HG02798 (cell line): ENCODE data around the gene UNC5B.

ENCODE experiments used
- ATAC-seq: cut with Tn5 transposase; IDR thresholded peaks from one replicate; pipeline ENCODE4 v1.9.1; 2021; ENCODE audit warnings: mild to moderate bottlenecking; ENCODE audit not compliant: unreplicated experiment, poor library complexity

UNC5B gene

GRCh38 chr10:71212318-71213126 is at the start of gene UNC5B:
Gene UNC5B, plus strand, starts transcription at chr10:71212570. Its CDS starts 416 bp downstream, at chr10:71212986.
- ATAC-seq, result no peak

GRCh38 chr10:71173466-71173865 is 38.9 kb upstream of the UNC5B start:
- ATAC-seq, result no peak

- no peak for ATAC-seq
Observed at GRCh38 chr10:71176661-71177060, 35.7 kb upstream of the UNC5B start.

GRCh38 chr10:71177651-71178199 is 34.6 kb upstream of the UNC5B start:
- ATAC-seq, result no peak

GRCh38 chr10:71178880-71179279 is 33.5 kb upstream of the UNC5B start:
- ATAC-seq, result no peak

- ATAC-seq, result no peak
Observed at GRCh38 chr10:71179382-71179781, 33.0 kb upstream of the UNC5B start.

- ATAC-seq, result no peak
Observed at GRCh38 chr10:71184421-71184820, 27.9 kb upstream of the UNC5B start.

GRCh38 chr10:71185209-71185608 is 27.2 kb upstream of the UNC5B start:
- no peak for ATAC-seq

GRCh38 chr10:71187197-71187596 is 25.2 kb upstream of the UNC5B start:
- ATAC-seq, result no peak

GRCh38 chr10:71187600-71187999 is 24.8 kb upstream of the UNC5B start:
- no peak for ATAC-seq

GRCh38 chr10:71188201-71188600 is 24.2 kb upstream of the UNC5B start:
- no peak for ATAC-seq

- no peak for ATAC-seq
Observed at GRCh38 chr10:71191019-71191418, 21.4 kb upstream of the UNC5B start.

GRCh38 chr10:71191551-71192076 is 20.8 kb upstream of the UNC5B start:
- no peak for ATAC-seq

GRCh38 chr10:71193516-71193915 is 18.9 kb upstream of the UNC5B start:
- no peak for ATAC-seq

- no peak for ATAC-seq
Observed at GRCh38 chr10:71197955-71198354, 14.4 kb upstream of the UNC5B start.

GRCh38 chr10:71201849-71202248 is 10.5 kb upstream of the UNC5B start:
- ATAC-seq, result no peak

GRCh38 chr10:71202314-71202713 is 10.1 kb upstream of the UNC5B start:
- no peak for ATAC-seq

- no peak for ATAC-seq
Observed at GRCh38 chr10:71203124-71203523, 9.2 kb upstream of the UNC5B start.

- ATAC-seq, result no peak
Observed at GRCh38 chr10:71203716-71204115, 8.7 kb upstream of the UNC5B start.

- ATAC-seq, result no peak
Observed at GRCh38 chr10:71204746-71205145, 7.6 kb upstream of the UNC5B start.

- no peak for ATAC-seq
Observed at GRCh38 chr10:71205468-71205867, 6.9 kb upstream of the UNC5B start.

- no peak for ATAC-seq
Observed at GRCh38 chr10:71206911-71207310, 5.5 kb upstream of the UNC5B start.
